Measurements from ENCODE around the gene PLCL2.

The PLCL2 gene

DNA sequence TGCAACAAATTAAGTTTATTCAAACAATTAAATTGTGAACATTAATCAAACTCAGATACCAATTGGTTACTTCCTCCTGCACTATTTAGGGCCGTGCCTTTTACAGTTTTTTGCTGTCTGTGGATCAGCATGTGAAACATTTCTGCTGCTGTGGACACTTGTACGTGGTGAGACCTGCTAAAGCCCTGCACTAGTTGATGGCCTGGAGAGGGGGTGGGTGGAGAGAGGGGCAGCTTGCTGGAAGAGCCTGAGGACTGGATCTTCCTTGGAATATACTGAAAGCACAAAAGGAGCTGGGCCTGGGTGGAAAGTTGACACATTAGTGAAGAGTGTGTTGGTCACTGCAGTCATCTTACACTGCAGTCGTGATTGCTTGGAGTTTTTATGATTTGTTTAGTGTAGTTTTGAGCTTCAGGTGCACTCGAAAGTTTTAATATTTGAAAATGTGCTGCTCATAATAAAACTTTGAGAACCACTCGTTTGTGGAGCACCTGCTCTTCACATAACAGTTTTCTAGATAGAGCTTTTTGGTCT lies 11.4 kb downstream of the PLCL2 start:
- no peak for DNase-seq (ENCODE audit: low read depth)

DNA sequence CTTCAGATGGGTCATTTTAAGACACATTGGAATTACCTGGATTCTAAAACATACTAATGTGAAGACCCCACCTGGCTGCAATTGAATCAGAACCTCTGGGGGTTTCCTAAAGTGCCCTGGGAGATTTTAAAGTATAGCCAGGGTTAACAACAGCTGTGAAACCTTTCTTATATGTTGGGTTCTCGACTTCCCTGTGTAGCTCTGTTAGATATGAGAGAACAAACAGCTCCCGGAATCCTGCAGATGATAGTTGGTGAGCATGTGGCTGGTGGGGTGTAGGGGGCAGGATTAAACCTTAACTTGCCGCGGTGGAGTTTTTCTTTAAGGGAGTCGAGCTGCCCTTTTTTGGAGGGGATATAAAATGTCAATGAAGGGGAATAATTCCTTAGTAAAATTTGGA lies 12.1 kb downstream of the PLCL2 start:
- DNase-seq (ENCODE audit: low read depth) = no peak

DNA sequence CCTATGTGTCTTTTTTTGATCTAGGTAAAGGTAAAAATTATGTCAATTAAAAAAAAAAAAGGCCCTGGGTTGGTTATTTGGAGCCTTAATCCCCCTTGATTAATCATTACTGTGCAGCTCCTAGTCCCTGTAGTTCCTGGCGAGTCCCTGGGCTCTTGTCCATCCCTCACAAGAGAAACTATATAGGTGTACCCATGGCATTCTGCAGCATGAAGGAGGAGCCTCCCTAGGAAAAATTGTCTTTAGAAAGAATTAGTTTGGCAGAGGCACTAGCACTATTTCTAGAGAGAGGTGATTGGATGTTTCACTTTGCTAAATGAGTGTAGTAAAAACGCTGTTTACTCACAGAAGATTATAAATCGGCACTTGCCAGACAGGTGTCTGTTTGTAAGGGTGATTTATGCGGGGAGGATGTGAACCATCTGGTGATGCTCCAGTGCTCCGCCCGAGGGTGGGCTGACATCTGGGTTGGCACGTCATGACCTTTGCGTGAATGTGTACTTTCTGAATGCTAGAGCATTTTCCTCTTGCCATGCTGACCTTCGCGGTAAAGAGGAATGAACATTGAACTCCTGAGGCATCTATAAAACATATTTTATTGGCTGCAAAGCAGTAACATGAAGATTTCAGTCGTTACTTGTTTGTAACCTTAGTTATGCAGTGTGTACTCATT lies 12.6 kb downstream of the PLCL2 start:
- DNase-seq (ENCODE audit: low read depth) = peak; percentile 48

DNA sequence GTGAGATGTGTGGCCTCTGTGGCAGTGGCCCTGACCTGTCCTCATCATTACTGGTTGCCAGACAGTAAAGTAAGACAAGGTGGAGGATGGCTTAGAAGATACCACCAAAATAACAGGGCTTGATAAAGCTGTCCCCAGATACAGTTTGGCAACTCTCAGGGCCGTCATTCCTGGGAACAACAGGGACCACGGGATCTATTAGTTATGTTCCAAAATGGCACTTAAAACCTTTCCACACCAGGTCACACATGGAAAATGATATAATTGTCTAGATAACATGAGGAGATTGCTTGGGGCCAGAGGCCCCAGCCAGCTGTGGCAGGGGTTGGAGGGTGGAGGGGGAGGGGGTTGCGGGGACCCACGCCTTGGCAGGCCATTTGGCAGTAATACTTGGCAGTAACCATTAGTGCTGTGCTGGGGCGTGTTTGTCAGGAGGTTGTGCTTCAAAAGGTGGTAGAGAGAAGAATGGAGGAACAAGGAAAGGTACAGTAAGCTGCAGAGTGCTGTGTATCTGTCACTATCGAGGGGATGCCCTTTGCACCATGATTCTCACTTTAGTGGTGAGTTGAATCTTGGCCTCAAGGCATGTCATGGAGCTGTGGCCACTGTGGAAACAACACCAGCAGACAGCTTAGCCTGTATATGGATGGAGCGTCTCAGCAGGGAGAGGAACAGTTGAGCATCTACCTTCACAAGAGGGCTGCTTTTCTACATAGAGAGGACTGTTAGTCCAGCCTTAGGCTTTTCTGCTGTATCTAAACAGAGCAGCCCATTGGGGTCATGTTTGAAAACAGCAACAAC lies 14.0 kb downstream of the PLCL2 start:
- DNase-seq (ENCODE audit: low read depth) = no peak

DNA sequence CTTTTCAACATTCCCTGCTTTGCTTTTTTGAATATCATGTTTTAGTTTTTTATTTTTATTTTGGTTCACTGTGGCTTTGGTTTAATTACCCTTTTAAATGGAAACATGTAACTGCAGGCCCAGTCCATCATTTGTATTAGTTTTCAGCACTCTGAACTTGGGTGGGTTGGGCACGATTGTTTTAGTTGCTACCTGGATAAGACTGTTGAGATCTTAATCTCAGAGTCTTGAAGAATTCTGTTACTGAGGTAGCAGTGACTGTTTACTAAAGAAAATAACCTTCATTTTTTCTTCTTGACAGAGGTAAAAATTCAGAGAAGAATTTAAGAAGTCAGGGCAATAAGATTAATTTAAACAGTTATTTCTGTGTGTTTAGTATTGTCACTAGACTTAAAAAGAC lies 15.2 kb downstream of the PLCL2 start:
- no peak for DNase-seq (ENCODE audit: low read depth)

DNA sequence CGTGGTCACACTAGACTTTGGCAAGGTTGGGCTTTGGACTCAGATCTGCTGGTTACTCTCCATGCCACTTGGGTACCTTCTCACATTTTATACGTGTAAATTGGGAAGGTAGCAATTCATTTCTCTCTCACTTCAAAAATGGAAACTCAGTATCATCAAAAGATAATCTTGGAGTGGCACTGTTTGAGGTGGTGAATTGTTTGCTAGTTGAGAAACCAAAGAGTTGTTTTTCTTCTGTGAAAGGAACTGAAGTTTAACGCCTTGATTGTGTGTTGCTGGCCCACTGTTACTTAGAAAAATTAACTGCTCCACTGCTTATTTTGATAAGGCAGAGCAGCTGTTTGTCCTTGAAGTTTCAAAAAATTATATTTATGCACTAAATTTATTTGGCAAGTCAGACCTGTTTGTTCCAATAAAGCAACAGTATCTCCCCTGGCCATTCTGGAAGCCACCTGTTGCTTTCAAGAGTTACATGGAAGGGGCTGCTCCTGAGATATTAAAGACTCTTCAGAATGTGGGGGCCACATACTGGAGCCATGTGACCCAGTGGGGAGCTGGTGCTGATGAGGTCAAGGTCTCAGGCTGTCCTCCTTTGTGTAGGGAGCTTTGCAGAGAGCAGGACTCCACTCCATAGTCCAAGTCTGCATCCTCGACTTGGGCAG lies 16.2 kb downstream of the PLCL2 start:
- DNase-seq (ENCODE audit: low read depth) = no peak

DNA sequence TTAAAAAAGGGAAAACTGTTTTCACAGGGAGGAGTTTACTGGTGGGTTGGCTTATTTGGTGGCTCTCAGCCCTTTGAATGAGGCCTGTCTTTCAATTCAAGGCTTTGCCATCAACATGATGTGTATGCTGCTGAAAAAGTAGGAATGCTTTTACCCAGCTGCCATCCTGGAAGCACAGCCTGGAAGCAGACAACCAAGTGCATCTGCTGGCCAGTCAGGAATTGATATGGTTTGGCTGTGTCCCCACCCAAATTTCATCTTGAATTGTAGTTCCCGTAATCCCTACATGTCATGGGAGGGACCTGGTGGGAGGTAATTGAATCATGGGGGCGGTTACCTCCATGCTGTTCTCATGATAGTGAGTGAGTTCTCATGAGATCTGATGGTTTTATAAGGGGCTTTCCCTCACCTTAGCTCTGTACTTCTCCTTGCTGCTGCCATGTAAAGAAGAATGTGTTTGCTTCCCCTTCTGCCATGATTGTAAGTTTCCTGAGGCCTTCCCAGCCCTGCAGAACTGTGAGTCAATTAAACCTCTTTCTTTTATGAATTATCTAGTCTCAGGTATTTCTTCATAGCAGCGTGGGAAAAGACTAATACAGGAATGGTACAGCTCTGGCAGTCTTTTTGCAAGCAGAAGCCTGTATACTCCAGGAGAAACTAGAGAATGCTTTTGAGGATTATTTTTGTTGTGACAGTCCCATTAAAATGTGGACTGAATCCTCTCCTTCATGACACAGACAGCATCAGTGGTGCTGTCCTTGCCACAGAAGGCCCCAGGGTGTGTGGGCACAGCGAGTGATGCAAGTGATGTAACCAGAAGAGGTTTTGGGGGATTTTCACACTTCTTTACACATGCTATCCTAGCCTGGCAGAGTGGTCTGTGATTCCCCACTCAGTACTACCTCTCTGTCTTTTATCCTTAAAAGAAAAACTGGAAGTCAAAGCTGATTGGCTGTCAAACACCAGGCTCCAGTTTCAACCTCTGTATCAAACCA lies 20.0 kb downstream of the PLCL2 start:
- DNase-seq (ENCODE audit: low read depth) = no peak

DNA sequence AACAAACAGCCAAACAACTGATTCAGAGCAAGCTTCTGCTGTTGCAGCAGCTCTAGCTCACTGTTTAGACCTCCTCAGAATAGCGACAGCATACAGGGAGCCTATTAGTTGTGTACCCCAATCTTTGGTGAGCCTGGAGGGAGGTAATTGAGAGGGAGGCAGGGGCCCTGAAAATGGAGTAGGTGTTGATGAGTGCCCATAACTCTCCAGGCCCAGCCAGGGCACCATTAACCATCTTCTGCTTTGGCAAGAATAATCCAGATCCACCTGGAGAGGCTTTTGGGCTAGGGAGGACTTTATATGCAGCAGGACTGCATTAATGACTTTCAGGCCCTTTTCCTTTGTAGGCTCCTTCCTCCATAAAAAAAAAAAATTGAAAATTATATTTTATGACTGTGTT lies 20.9 kb downstream of the PLCL2 start:
- no peak for DNase-seq (ENCODE audit: low read depth)

DNA sequence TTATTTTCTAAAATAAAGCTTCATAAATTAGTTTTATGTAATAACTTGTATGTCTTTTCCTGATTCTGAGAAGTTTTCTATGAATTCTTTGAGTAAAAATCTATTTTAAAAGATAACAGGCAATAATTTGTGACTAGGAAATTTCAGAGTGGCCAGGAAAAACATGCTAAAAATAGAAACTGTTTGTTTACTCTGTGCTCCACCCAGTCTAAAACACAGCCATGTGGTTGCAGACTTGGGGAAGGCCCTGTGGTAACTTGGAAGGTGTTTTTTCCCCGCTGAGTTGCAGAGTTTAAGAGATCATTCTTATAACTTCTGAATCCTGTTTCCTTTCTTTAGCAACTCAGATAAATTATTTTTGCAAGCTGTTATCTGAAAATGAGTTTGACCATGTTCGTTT lies 21.9 kb downstream of the PLCL2 start:
- DNase-seq (ENCODE audit: low read depth) = no peak

DNA sequence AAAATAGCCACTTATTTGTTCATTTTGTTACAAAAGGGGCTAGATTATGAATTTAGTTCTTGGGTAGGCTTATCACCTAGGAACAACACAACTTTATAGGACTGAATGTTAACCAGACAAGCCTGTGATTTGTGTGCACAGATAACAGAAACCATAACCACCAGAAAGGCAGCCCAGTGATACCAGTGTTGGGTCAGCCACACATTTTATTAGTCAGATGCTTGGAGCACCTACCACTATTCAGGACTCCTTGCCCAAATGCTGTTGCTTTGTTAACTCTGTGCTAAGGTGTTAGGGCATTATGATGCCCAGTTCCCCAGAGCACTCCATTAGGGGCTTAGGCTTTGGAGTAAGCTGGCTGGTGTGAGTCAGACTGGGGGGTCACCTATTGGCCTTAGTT lies 22.5 kb downstream of the PLCL2 start:
- DNase-seq (ENCODE audit: low read depth) = no peak

DNA sequence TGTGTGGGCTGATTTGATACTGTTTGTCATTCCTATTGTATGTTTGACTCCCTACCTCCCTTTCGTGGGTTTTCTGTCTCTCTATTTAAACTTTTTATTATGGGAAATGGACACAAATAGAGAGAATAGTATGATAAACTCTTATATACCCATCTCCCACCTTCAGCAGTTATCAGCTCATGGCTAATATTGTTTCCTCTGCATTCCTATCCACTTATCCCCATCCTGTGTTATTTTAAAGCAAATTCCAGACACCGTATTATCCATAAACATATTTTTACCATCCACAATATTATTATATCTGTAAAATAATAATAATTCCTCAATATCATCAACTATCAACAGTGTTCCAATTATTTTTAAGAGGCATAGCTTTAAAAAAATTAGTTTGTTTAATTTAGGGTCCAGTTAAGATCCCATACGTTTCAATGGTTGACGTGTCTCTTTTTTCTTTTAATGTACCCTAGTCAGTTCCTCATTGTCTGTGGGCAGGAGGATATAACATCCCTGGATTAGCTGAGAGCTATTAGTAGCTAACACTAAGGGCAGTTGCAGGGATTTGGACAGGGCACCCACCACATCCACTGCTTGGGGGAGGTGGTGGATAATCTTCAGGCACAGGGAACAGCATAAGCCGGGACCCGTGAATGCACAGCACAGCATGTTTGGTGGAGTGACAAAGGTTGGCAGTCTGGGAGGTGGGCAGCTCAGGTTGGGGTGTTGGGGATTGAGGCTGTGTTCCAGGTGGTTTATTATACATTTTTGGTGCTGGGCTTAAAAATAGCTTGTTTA lies 23.5 kb downstream of the PLCL2 start:
- DNase-seq (ENCODE audit: low read depth) = no peak

DNA sequence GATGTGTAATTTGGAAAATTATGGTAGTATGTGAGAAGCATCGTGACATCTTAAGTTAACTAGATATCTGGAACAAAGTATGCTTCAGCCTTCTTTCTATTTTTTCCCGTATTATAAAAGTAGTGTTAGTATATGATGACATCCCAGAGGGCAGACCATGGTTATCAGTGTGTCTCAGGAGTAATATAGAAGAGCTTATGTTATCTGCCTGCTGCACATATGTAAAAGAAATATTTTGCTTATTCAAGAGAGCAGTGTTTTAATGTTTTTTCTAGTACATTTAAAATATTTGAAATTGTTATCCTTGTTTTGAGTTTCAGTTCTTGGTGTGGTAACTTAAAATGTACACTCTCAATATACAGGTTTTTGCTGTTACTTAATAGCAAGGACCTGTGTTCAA lies 24.1 kb downstream of the PLCL2 start:
- no peak for DNase-seq (ENCODE audit: low read depth)

DNA sequence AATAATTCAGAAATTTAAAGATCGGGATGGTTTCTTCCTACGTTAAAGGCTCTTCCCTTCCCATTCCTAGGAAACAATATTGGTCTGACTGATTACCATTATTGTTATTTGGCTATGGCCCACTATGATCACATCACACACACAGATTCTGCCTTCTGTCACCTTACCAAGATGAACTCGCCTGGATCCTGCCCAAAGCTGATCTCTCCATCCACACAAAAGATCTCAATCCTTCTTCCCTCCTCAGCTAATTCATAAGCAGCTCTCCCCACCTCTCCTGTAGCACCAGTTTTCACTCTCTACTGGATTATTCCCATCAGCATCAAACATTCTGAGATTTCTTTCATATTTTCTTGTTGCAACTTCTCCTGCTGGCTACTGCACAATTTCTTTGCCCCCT lies 25.0 kb downstream of the PLCL2 start:
- DNase-seq (ENCODE audit: low read depth) = no peak

DNA sequence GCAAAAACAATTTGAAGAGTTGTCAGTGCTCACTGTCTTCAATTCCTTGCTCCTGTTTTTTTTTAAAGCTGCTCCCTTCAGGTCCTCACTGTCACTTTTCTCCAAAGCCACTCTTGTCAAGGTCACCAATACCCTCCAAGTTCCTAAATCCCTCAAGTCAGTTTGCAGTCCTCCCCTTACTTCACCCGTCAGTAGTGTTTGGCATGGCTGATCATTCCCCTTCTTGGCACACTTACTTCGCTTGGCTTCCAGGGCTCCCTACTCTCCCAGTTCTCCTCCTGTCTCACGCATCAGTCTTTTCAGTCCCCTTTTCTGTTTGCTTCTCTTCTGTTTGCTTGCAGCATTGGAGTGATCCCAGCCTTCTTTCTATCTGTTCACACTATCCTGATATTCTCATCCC lies 25.5 kb downstream of the PLCL2 start:
- DNase-seq (ENCODE audit: low read depth) = no peak

DNA sequence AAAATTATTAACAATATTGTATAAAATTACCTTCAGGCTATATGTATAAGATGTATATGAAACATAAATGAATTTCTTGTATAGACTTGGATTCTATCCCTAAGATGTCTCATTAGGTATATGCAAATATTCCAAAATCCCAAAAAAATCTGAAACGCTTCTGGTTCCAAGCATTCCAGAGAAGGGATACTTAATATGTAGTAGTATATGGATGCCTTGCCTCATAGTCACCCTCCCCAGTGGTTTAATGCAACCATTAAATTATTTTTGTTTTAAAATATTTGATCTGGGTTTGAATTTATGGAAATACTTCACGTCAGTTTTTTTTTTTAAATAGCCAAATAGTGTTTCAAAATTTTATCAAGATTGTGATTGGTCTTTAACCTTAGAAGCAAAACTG lies 27.2 kb downstream of the PLCL2 start:
- no peak for DNase-seq (ENCODE audit: low read depth)

DNA sequence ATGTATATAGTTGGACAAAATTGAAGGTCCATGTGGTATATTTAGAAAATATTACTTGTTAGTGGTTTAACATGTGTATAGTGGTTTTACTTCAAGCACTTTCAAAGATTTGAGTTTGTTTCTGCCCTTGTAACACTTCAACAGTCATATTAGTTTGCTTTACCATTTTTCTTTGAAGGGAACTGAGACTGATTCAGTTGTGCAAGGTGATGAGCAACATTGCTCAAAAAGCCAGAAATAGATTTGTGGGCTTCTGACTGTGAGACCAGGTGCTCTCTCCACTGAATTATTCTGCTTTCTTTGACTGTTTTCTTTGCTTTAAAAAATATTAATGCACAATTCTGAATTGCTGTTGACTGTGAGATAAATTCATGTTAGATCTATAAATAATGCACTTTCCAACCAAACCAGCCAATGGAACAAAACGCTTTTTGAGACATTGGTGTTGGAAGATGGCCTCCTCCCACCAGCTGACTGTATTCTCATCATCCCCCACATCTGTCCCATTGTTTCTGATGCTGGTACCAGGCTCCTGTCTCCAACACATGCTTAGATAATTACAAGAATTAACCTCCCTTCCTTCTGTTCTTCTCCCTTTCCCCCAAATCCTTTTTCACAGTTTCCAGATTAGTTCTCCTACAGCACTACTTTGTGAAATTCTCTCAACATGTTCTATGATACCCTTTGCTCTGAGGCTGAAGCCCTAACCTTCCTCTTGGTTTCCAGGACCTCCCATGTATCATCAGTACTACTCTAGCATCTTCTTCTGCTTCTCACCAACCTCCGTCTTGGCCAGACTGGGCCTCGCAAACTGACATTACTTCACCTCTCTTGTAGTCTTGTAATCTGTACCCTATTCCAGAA lies 27.9 kb downstream of the PLCL2 start:
- no peak for DNase-seq (ENCODE audit: low read depth)

DNA sequence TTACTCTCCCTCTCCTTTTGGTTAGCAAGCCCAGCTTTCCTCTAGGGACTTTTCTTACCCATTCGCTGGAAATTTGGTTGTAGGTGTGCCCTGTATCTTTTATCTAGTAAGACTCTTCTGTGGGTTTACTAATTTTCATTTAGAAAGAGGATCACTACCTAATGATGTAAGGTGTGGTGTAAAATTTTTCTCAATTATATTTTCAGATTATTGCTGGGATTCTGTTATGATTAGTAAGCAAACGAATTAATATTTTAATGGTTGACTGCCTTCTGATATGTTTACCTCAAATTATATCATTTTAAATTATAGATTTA lies 28.5 kb downstream of the PLCL2 start:
- no peak for DNase-seq (ENCODE audit: low read depth)

DNA sequence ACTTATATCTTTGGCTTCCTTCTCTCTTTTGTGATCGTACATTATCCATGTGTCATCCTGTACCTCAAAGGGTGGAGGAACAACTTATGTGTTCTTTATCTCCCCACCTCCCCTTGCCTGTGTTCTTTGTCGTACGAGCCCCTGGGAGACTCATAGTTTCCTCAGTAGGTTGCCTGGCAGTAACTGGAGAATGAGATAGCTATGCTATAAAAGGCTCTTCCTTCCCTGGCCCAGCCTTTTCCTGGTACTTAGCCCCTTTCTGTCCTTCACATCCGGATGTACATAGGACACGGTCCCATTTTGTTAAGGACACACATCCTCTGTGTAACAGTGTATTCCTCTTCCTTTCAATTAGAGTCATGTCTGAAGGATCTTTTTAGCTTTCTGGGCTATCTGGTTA lies 32.1 kb downstream of the PLCL2 start:
- no peak for DNase-seq (ENCODE audit: low read depth)

DNA sequence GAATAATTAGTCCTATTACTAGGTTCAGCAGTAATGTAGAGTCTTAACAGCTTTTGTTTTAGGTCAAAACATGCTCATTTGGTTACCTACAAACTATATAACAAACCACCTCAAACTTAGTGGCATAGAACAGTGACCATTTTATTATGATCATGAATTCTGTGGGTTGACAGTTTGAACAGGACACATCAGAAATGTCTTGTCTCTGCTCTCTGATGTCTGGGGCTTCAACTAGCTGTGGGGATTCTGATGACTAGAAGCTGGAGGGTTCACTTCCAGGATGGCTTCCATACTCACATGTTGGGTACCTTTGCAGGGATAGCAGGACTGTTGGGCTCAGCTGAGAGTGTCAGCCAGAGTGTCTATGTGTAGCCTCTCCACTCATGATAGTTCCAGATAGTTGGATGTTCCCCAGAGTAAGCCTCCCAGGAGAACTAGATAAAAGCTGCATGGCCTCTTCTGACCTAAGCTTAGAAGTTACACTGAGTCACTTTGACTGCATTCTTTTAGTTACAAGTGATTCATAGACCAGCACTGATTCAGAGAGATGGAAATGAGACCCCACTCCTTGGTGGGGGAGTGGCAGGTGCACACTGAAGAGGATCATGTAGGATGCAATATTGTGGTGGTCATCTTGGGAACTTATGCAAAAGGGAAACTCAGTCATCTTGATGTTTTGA lies 32.6 kb downstream of the PLCL2 start:
- DNase-seq (ENCODE audit: low read depth) = no peak

Data from GM04504 (cell line).